AG09309 (cell line): ENCODE measurements around the gene PPP1R8.

ENCODE experiments used
- DNase-seq: peaks from one replicate; pipeline ENCODE4 v3.0.0-alpha.2; 2010; ENCODE audit warnings: low read depth
- H3K4me3 ChIP-seq: 2 replicates; pipeline ENCODE4 v1.5.1; 2011; ENCODE audit warnings: mild to moderate bottlenecking, low read depth, low read length, moderate library complexity; ENCODE audit not compliant: control insufficient read depth
- TF ChIP-seq, protein P1 (sequence below): IDR thresholded peaks from 2 replicates; pipeline ENCODE4 v1.5.1; 2011; ENCODE audit warnings: mild to moderate bottlenecking, low read depth, low read length, inconsistent platforms; ENCODE audit not compliant: insufficient read depth, control insufficient read depth; ENCODE audit errors: missing control alignments

The PPP1R8 gene

GRCh38 chr1:27862671-27863537, 32.3 kb downstream of the PPP1R8 start:
- TF ChIP-seq, protein P1, sequence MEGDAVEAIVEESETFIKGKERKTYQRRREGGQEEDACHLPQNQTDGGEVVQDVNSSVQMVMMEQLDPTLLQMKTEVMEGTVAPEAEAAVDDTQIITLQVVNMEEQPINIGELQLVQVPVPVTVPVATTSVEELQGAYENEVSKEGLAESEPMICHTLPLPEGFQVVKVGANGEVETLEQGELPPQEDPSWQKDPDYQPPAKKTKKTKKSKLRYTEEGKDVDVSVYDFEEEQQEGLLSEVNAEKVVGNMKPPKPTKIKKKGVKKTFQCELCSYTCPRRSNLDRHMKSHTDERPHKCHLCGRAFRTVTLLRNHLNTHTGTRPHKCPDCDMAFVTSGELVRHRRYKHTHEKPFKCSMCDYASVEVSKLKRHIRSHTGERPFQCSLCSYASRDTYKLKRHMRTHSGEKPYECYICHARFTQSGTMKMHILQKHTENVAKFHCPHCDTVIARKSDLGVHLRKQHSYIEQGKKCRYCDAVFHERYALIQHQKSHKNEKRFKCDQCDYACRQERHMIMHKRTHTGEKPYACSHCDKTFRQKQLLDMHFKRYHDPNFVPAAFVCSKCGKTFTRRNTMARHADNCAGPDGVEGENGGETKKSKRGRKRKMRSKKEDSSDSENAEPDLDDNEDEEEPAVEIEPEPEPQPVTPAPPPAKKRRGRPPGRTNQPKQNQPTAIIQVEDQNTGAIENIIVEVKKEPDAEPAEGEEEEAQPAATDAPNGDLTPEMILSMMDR = no peak
- H3K4me3 ChIP-seq = no peak overlapping the region
- DNase-seq = peak; percentile 96

GRCh38 chr1:27863538-27863915, 32.9 kb downstream of the PPP1R8 start:
- no peak for DNase-seq
- TF ChIP-seq, protein P1 = no peak
- no peak overlapping the region for H3K4me3 ChIP-seq

DNA sequence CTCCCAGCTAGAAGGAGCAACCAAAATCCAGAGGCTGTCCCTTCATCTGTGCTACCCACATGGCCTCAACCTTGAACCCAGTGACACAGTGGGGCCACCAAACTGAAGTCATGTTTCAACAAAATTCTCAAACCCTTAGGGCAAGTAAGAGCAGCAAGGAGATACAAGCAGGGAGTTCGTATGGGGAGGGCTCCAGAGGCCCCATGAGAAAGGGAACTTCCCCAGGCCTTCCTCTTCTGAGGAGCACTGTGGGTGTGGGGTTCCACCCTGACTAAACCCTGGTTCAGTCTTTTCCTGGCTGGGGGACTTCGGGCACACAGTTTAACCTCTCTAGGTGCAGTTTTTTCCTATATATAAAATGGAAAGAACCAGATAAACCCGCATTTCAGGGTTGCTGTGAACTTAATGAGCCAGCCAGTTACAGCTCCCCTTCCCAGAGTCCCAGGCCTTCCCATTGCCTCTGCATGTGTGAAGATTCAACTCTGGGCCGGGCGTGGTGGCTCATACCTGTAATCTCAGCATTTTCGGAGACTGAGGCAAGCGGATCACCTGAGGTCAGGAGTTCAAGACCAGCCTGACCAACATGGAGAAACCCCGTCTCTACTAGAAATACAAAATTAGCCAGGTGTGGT, 33.8 kb downstream of the PPP1R8 start:
- TF ChIP-seq, protein P1 = no peak
- DNase-seq = no peak
- no peak overlapping the region for H3K4me3 ChIP-seq

DNA sequence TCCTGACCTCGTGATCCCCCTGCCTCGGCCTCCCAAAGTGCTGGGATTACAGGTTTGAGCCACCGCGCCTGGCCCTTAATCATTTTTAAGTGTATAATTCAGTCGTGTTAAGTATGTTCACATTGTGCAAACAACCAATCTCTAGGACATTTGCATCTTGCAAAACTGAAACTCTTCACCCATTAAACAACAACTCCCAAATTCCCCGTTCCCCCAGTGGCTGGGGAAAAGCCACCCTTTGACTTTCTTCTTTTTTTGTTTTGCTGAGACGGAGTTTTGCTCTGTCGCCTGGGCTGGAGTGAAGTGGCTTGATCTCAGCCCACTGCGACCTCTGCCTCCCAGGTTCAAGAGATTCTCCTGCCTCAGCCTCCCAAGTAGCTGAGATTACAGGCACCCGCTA, 35.2 kb downstream of the PPP1R8 start:
- no peak for DNase-seq
- H3K4me3 ChIP-seq = no peak overlapping the region
- TF ChIP-seq, protein P1 = no peak

GRCh38 chr1:27868556-27868931, 38.0 kb downstream of the PPP1R8 start:
- no peak overlapping the region for H3K4me3 ChIP-seq
- DNase-seq = no peak
- TF ChIP-seq, protein P1 = no peak

GRCh38 chr1:27868932-27869718, 38.5 kb downstream of the PPP1R8 start:
- TF ChIP-seq, protein P1 = no peak
- H3K4me3 ChIP-seq = no peak overlapping the region
- DNase-seq = no peak
